Subcutaneous abdominal adipose tissue (tissue), 5 donors: Measurements from ENCODE around the gene FUT1.
A peak's percentile ranks its signal among the peaks of the same experiment; 100 is the strongest.
"Not testable (repeated sequence)": the region's sequence is repeated elsewhere in the genome, so short reads cannot be mapped to it uniquely, and the experiment has no call there.

Experiments
- H3K27ac ChIP-seq: one replicate; pipeline ENCODE4 v1.7.0; 2013; ENCODE audit warnings: low read depth, mild to moderate bottlenecking, inconsistent platforms, low read length, moderate library complexity
- H3K27me3 ChIP-seq, 5 donors: one replicate each; pipeline ENCODE4 v1.7.0; 2013; ENCODE audit warnings: low read length in 5 of 5, inconsistent platforms in 1 of 5; ENCODE audit not compliant: control insufficient read depth in 5 of 5, insufficient read depth in 4 of 5
- H3K36me3 ChIP-seq, 5 donors: one replicate each; pipeline ENCODE4 v1.7.0; 2013; ENCODE audit warnings: low read length in 5 of 5; ENCODE audit not compliant: control insufficient read depth in 5 of 5, insufficient read depth in 5 of 5
- H3K4me1 ChIP-seq, 5 donors: one replicate each; pipeline ENCODE4 v1.7.0; 2013; ENCODE audit warnings: low read length in 5 of 5, mild to moderate bottlenecking in 3 of 5, moderate library complexity in 1 of 5; ENCODE audit not compliant: control insufficient read depth in 5 of 5, insufficient read depth in 5 of 5
- H3K4me3 ChIP-seq, 5 donors: one replicate each; pipeline ENCODE4 v1.7.0; 2013; ENCODE audit warnings: low read length in 5 of 5, low read depth in 1 of 5
- H3K9ac ChIP-seq, 5 donors: one replicate each; pipeline ENCODE4 v1.7.0; 2013; ENCODE audit warnings: low read length in 5 of 5, mild to moderate bottlenecking in 4 of 5, moderate library complexity in 3 of 5
- H3K9me3 ChIP-seq, 5 donors: one replicate each; pipeline ENCODE4 v1.7.0; 2013; ENCODE audit warnings: low read length in 5 of 5; ENCODE audit not compliant: control insufficient read depth in 5 of 5
- donor health status: healthy.
- donor health status: healthy.
- donor health status: healthy.
- donor health status: healthy.
- donor health status: healthy.

FUT1 gene

DNA sequence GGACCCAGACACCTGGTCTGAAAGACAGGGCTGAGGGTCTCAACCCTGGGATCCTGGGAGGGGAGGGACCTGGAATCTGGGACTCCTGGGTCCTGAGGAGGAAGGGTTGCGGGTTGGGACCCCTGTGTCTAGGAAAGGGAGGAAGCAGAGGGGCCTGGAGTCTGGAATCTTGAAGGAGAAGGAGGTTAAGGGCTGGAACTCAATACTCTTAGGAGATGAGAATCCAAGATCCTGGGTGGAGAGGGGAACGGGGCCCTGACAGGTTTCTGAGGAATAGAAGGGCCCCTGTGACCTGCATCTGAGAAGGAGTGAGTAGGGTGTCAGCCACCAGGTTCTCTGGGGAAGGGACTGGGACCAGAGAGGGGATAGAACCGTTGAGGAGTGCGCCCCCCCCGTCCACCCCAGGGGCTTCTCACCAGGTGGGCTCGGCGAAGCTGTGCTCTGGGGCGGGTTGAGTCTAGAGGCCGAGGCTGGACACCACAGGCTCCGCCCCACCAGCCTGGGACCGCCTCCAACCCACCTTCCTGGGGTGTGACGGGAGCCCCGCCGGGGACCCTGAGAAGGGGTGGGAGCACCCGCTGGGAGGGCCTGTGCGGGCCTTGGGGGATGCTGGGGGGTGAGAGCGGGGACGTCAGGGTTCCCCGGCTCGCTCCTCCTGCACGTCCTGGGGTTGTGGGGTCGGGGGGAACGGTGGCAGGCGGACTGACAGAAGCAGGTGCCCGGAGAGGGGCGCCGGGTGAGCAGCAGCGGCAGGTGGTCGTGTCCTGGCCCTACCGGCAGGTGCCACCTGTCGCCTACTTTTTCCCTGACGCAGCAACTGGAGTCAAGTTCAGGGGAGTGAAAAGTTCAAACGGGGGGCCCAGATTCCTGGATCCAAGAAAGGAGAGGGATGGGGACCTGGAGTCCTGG, 32.9 kb downstream of the FUT1 start, which contains the start of gene MAMSTR:
Gene MAMSTR, minus strand, starts transcription at position 463 of the 909 bp plus-strand sequence. CDS start 694 bp downstream, outside the sequence.
- no peaks in the 10 kb centered on the region for H3K9me3 ChIP-seq
- peaks cover 15 to 56% (median 47%) of the 10 kb centered on the region in 5 donors for H3K4me1 ChIP-seq
- H3K36me3 ChIP-seq: peaks cover 0 to 25% (median 7%) of the 10 kb centered on the region in 5 donors
- peak within 1 kb of the TSS; percentile 69 for H3K27ac ChIP-seq
- peak within 1 kb of the TSS in 1 of 5 donors; percentile 77 for H3K9ac ChIP-seq
- H3K27me3 ChIP-seq: peaks cover 0 to 6% (median 0%) of the 10 kb centered on the region in 5 donors
- peak within 1 kb of the TSS; percentile 68 to 76 (median 73) for H3K4me3 ChIP-seq

- Histone ChIP-seq H3K9me3 (no peaks in the 10 kb centered on the region), H3K9ac (no peak overlapping the region), H3K4me3 (no peak overlapping the region), H3K4me1 (peaks cover 13 to 53% (median 48%) of the 10 kb centered on the region in 5 donors), H3K27me3 (peaks cover 0 to 6% (median 0%) of the 10 kb centered on the region in 5 donors), H3K36me3 (peaks cover 0 to 18% (median 7%) of the 10 kb centered on the region in 5 donors), H3K27ac (no peak overlapping the region)
These were observed 33.7 kb downstream of the FUT1 start for GRCh38 chr19:48718711-48719231.

DNA sequence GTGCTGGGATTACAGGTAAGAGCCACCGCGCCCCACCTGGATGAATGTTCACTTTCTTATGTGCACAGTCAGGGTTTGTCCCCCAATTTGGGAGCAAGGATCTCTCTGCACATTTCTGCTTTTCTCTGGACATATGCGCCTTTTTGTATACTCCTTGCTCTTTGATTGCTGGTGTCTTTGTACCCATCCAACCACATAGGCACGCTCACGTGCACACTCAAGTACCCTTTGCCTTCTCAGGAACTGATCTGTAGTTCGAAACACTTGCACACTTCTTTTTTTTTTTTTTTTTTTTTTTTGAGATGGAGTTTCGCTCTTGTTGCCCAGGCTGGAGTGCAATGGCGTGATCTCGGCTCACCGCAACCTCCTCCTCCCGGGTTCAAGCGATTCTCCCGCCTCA, 34.3 kb downstream of the FUT1 start:
- not testable (repeated sequence) for H3K9me3 ChIP-seq, H3K9ac ChIP-seq, H3K27ac ChIP-seq, H3K27me3 ChIP-seq, H3K4me3 ChIP-seq
- H3K4me1 ChIP-seq: peaks cover 13 to 59% (median 55%) of the 10 kb centered on the region in 5 donors
- H3K36me3 ChIP-seq: peaks cover 0 to 18% (median 7%) of the 10 kb centered on the region in 5 donors

- Histone ChIP-seq H3K36me3 (peaks cover 0 to 11% (median 5%) of the 10 kb centered on the region in 5 donors), H3K9me3 (no peaks in the 10 kb centered on the region), H3K4me1 (peaks cover 13 to 62% (median 55%) of the 10 kb centered on the region in 5 donors), H3K27ac (peak overlapping the region; percentile 23), H3K9ac (peak overlapping the region in 2 of 5 donors; percentile 19 to 23), H3K27me3 (peaks cover 0 to 6% (median 0%) of the 10 kb centered on the region in 5 donors), H3K4me3 (peak overlapping the region; percentile 29 to 49 (median 36))
These were observed 35.7 kb downstream of the FUT1 start for GRCh38 chr19:48716562-48717291.

DNA sequence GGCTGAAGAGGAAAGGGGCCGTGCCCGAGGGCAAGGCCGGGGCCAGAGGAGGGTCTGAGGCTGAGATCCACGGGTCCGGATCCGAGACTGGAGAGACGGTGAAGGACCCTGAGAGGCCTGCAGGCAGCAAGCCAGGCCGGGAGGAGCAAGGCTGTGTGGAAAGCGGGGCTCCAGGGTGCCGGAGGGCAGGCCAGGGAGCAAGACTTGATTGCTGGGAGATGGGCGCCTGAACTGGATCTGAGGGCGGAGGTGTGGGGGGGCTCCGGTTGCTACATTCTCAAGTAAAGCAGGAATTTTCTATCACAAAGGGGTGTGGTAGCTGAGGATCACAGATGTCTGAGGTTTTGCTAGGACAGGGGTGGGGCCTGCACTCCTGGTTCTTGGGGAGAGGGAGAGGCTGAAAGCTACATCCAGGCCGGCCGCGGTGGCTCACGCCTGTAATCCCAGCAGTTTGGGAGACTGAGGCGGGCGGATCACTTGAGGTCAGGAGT, 36.7 kb downstream of the FUT1 start:
- H3K4me3 ChIP-seq: peak overlapping the region in 2 of 5 donors; percentile 26 to 32
- H3K4me1 ChIP-seq: peaks cover 9 to 58% (median 50%) of the 10 kb centered on the region in 5 donors
- H3K27ac ChIP-seq: no peak overlapping the region
- peaks cover 0 to 7% (median 5%) of the 10 kb centered on the region in 5 donors for H3K9me3 ChIP-seq
- peaks cover 0 to 2% (median 0%) of the 10 kb centered on the region in 5 donors for H3K27me3 ChIP-seq
- H3K9ac ChIP-seq: no peak overlapping the region
- peaks cover 0 to 6% (median 4%) of the 10 kb centered on the region in 5 donors for H3K36me3 ChIP-seq

GRCh38 chr19:48714759-48715675, 37.4 kb downstream of the FUT1 start:
- Histone ChIP-seq H3K9me3 (peaks cover 0 to 7% (median 5%) of the 10 kb centered on the region in 5 donors), H3K4me3 (peak overlapping the region; percentile 61 to 79 (median 66)), H3K9ac (peak overlapping the region in 4 of 5 donors; percentile 60 to 81 (median 73)), H3K36me3 (no peaks in the 10 kb centered on the region), H3K27ac (peak overlapping the region; percentile 60), H3K27me3 (no peaks in the 10 kb centered on the region), H3K4me1 (peaks cover 5 to 52% (median 43%) of the 10 kb centered on the region in 5 donors)

DNA sequence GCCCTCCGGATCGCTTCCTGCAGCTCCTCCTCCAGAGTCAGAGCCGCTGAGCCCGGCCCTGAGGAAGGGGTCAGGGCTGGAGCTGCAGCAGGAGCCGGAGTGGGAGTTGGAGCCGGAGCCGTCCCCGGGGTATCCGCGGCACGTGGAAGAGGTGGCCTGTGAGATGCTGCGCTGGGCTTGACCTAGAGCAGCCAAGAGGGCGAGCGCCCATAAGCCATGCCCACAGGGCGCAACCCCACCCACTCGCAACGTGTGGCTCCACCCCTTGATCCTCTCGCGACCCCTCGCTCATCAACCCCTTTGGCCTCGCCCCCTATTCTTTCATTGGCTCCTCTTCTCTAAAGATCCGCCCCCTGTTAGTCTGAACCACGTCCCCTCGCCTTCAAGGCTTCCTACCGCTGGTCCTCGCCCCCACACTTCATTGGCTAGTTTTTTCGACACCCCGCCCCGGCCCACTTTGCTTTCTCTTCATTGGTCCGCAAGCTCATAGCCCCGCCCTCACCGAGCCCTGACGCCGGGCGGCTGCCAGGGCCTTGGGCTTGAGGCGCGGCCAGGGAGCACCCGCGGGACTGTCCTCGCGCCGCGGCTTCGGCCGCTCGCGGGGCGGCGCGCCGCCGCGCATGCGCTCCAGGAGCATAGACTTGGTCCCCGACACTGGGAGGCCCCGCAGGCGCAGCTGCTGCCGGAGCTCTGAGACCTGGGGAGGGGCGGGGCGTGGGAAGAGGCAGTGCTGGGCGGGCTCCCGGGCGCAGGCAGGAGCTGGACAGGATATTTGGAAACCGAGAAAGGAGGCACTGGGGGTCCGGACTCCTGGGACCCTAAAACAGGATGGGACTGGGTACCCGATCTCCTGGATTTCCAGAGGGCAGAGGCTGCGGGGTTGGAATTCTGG, 38.3 kb downstream of the FUT1 start:
- no peaks in the 10 kb centered on the region for H3K27me3 ChIP-seq
- H3K4me3 ChIP-seq: peak overlapping the region; percentile 72 to 79 (median 74)
- H3K36me3 ChIP-seq: no peaks in the 10 kb centered on the region
- H3K27ac ChIP-seq: peak overlapping the region; percentile 60
- peaks cover 5 to 46% (median 39%) of the 10 kb centered on the region in 5 donors for H3K4me1 ChIP-seq
- peak overlapping the region in 4 of 5 donors; percentile 60 to 81 (median 73) for H3K9ac ChIP-seq
- peaks cover 0 to 7% (median 5%) of the 10 kb centered on the region in 5 donors for H3K9me3 ChIP-seq

- H3K36me3 ChIP-seq: no peaks in the 10 kb centered on the region
- no peaks in the 10 kb centered on the region for H3K27me3 ChIP-seq
- H3K9ac ChIP-seq: peak overlapping the region in 2 of 5 donors; percentile 37 to 51
- H3K9me3 ChIP-seq: peaks cover 0 to 7% (median 5%) of the 10 kb centered on the region in 5 donors
- H3K4me3 ChIP-seq: peak overlapping the region; percentile 65 to 79 (median 72)
- peaks cover 3 to 38% (median 32%) of the 10 kb centered on the region in 5 donors for H3K4me1 ChIP-seq
- H3K27ac ChIP-seq: no peak overlapping the region
These were observed 39.2 kb downstream of the FUT1 start for GRCh38 chr19:48713041-48713863.
